Measurements from ENCODE around the gene SLC16A10.

GRCh38 chr6:111080698-111081097 is 6.6 kb upstream of the SLC16A10 start:
- no peak for TF ChIP-seq POLR2A (IDR thresholded peaks at IDR 0.05; ENCODE audit: low read depth, low read length)
- TF ChIP-seq CTCF (conservative IDR thresholded peaks at IDR 0.05; ENCODE audit: low read depth, low read length), result no peak
- no peak for TF ChIP-seq RAD21 (IDR thresholded peaks at IDR 0.05; ENCODE audit: low read length)
- no peak for TF ChIP-seq MXI1 (IDR thresholded peaks at IDR 0.05; ENCODE audit: borderline replicate concordance, low read depth, low read length)
- TF ChIP-seq SMC3 (IDR thresholded peaks at IDR 0.05; ENCODE audit: low read depth, low read length), result no peak
- TF ChIP-seq FOS (IDR thresholded peaks at IDR 0.05; ENCODE audit: low read depth, low read length), result no peak
- no peak for TF ChIP-seq RFX5 (IDR thresholded peaks at IDR 0.05; ENCODE audit: low read depth, low read length)
- no peak for TF ChIP-seq CEBPB (IDR thresholded peaks at IDR 0.05; ENCODE audit: low read depth, low read length)
- no peak for TF ChIP-seq MAZ (IDR thresholded peaks at IDR 0.05; ENCODE audit: borderline replicate concordance, low read depth, low read length)
- TF ChIP-seq RCOR1 (IDR thresholded peaks at IDR 0.05; ENCODE audit: insufficient replicate concordance, low read length), result no peak
- no peak for TF ChIP-seq MAFK (IDR thresholded peaks at IDR 0.05; ENCODE audit: low read depth, low read length)
- no peak for TF ChIP-seq USF2 (IDR thresholded peaks at IDR 0.05; ENCODE audit: low read depth, low read length)
- TF ChIP-seq NFE2L2 (IDR thresholded peaks at IDR 0.05; ENCODE audit: low read depth, low read length), result no peak
